GM19397 (cell line): ENCODE results near the gene VPS8.

Experiments used
- ATAC-seq: cut with Tn5 transposase; IDR thresholded peaks from one replicate; pipeline ENCODE4 v1.9.1; 2021; ENCODE audit warnings: mild to moderate bottlenecking, moderate library complexity; ENCODE audit not compliant: unreplicated experiment

Gene VPS8

GRCh38 chr3:185046603-185047002 is 234.6 kb downstream of the VPS8 start:
- no peak for ATAC-seq

GRCh38 chr3:185049710-185050109 is 237.7 kb downstream of the VPS8 start:
- ATAC-seq, result no peak

- no peak for ATAC-seq
Observed at GRCh38 chr3:185051801-185052200, 239.8 kb downstream of the VPS8 start.

DNA sequence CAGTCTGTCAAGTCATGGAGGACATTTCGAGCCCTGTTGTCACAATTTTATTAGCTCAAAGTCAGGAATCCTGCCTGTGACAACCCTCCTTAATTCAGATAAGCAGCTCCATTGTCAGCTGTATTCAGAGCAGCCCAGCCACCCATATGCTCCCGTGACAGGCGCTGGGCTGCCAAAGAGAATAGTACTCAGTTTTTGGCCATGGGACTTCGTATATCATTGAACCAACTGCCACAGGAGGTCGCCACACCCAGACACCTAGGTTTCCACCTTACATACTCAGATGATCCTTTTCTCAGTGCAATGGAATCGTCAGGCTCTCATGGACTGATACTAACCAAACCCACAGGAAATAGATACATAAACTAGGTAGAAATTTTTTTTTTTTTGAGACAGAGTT is 240.7 kb downstream of the VPS8 start:
- no peak for ATAC-seq

DNA sequence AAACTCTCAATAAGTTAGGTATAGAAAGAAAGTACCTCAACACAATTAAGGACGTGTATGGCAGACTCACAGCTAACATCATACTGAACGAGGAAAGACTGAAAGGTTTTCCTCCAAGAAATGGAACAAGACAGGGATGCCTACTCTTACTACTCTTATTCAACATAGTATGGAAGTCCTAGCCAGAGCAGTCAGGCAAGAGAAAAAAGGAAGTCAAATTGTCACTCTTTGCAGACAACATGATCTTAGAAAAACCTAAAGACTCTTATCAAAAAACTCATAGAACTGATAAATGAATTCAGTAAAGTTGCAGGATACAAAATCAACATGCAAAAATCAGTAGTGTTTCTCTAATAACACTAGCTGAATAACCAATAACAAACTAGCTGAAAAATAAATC is 244.9 kb downstream of the VPS8 start:
- ATAC-seq, result no peak

DNA sequence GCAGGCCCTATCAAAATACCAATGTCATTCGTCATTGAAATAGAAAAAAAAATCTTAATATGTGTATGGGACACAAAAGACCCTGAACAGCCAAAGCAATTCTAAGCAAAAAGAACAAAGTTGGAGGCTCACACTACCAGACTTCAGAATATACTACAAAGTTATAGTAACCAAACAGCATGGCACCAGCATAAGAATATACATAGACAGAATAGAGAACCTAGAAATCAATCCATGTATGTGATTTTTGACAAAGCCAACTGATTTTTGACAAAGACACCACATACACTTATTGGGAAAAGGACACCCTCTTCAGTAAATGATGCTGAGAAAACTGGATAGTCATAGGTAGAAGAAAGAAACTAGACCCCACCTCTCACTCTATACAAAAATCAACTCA is 245.9 kb downstream of the VPS8 start:
- ATAC-seq, result no peak

DNA sequence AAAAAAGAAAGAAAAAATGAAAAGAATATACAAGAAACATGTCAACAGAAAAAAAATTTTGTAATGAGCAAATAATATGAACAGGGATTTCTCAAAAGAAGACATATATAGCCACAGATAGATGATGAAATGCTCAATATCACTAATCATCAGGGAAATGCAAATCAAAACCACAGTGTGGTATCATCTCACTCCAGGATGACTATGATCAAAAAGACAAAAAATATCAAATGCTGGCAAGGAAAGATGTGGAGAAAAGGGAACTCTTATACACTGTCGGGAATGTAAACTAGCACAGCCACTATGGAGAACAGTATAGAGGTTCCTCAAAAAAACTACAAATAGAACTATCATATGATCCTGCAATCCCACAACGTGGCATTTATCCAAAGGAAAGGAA is 246.8 kb downstream of the VPS8 start:
- ATAC-seq, result no peak

DNA sequence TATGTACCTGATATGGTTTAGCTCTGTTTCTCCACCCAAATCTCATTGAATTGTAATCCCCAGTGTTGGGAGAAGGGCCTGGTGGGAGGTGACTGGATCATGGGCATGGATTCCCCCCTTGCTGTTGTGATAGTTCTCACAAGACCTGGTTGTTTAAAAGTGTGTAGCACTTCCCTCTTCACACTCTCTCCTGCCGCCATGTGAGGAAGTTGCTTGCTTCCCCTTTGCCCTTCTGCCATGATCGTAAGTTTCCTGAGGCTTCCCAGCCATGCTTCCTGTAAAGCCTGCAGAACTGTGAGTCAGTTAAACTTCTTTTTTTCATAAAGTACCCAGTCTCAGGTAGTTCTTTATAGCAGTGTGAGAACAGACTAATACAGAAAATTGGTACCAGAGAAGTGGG is 247.8 kb downstream of the VPS8 start:
- no peak for ATAC-seq

DNA sequence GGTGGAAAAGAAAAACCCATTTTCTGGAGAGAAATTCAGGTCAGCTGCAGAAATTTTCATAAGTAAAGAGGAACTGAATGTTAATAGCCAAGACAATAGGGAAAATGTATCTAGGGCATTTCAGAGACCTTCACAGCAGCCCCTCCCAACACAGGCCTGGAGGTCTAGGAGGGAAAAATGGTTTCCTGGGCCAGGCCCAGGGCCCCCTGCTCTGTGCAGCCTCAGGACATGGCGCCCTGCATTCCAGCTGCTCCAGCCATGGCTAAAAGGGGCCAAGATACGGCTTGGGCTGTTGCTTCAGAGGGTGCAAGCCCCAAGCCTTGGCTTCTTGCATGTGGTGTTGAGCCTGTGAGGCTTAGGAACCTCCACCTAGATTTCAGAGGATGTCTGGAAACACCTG is 248.7 kb downstream of the VPS8 start:
- ATAC-seq, result no peak

- ATAC-seq, result no peak
Observed at GRCh38 chr3:185062191-185062590, 250.2 kb downstream of the VPS8 start.

GRCh38 chr3:185063431-185063830 is 251.5 kb downstream of the VPS8 start:
- ATAC-seq, result no peak

DNA sequence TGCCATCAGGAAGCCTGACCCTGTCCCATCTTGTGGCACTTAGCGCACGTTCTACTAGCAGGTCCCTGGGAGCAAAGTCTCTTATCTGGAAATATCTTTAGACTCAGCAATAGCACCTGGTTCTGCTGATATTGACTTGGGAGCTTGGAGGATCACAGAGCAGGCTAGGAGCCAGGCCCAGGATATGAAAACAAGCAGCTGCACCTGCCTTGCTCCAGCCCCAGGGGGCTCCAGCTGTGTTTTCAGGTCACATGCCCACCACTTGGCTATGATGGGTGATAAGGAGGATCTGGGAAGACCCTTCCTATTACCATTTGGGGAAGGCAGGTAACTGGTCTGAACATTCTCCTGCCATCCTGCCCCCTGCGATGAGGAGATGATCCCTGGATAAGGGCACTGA is 253.1 kb downstream of the VPS8 start:
- ATAC-seq, result no peak

DNA sequence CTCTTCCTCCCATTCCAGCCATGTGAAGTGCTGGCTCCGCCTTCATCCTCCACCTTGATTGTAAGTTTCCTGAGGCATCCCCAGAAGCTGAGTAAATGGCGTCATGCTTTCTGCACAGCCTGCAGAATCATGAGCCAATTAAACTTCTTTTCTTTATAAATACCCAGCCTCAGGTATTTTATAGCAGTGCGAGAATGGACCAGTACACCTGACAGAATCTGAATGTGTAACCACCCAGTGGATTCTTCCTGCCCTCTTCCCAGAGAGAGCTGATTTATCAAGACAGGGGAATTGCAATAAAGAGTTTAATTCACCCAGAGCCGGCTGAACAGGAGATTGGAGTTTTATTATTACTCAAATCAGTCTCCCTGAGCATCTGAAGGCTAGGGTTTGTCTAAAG is 254.3 kb downstream of the VPS8 start:
- no peak for ATAC-seq

GRCh38 chr3:185067173-185067572 is 255.2 kb downstream of the VPS8 start:
- no peak for ATAC-seq

DNA sequence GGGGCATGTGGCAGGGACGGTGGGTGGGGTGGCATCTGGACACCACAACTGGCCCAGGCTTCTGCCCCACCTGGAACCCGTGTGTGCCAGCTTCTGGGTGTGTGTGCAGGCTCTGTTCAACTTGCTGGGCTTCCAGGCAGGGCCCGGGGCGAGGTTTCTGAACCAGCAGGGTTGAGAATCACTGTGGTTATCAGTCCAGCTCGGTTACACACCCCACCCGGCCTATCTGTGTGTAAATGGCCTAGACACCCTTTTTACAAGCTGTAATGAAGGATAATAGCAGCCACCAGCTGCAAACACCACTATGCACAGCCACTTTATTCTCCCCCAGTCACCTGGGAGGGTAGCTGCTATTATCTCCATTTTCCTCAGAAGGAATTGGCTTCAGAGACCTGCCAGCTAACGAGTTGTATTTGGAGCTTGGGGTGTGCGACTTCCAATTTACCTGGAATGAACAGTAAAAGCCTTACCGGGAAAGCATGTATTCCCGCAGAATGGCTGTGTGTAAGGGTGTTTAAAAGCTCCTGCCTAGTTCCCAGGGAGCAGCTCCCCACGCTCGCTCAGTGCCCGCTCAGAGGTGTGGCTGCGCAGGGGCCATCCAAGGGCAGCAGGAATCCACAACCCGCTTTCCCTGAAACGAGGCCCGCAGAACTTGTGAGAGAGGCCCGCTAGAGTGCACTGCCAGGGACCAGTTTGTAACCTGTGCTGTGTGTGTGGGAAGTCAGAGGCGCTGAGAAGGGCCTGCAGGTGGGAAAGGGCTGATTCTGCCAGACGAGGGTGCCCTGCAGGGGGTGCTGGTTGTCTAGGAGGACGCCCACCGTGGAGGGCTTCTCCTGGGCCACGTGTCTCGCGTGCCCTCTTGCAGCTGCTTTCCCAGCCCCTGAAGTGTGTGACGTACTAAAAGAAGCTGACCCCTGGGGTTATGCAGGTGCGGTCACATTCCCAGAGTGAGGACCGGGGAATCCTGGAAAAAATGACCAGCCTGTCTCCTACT is 257.4 kb downstream of the VPS8 start:
- no peak for ATAC-seq

DNA sequence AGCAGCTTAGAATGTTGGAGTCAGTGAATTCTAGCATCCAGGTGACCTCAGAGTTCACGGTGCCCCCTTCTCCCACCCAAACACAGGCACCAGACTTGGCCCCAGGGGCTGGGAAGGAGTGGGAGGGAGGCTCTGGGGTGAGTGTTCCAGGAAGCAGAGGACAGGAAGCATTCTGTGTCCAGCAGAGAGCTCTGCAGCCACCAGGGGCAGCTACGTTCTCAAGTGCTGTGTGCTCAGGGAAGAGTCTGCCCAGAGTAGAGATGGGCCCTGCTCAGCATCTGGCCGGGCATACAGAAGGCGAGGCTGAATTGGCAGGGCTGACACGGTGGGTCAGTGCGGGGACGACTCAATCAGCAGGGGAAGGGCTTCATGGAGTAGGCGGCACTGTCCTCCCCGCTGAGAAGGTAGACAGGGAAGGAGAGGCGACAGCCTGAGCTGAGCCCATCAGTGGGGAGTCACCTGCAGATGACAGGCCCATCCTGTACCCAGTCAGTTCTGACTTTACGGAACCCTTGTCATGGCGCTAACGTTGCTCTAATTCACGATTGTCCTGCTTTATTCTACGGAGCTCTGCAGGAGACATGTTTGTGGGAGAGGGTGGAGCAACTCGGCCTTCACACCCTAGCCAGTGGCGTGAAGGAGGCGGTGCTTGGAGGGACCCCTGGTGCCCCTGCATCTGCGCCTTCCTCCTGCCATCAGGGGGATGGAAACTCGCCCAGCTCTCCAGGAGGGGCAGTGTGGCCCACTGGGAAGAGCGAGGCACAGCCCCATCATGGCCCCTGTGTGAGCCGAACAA is 258.7 kb downstream of the VPS8 start:
- ATAC-seq, result no peak

GRCh38 chr3:185071287-185071800 is 259.4 kb downstream of the VPS8 start:
- no peak for ATAC-seq

- no peak for ATAC-seq
Observed at GRCh38 chr3:185075547-185075946, 263.6 kb downstream of the VPS8 start.

DNA sequence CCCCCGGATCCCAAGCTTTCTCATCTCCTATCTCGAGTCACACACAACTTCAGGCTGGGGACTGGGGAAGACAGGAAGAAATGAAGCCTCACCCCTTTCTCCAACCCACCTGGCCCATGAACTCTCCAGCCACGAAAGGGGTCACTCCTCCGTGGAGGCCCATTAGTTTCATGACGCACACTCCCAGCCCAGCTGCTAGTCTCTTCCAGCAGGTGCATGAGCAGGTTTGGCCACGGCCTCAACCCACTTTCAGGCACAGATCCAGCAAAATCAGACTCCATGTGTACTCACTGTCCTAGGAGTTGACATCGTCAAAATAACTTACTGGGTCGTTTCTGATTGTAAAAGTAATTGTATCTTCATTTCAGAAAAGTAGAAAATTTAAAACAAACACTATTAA is 264.3 kb downstream of the VPS8 start:
- ATAC-seq, result no peak

GRCh38 chr3:185079625-185080024 is 267.7 kb downstream of the VPS8 start:
- ATAC-seq, result no peak

DNA sequence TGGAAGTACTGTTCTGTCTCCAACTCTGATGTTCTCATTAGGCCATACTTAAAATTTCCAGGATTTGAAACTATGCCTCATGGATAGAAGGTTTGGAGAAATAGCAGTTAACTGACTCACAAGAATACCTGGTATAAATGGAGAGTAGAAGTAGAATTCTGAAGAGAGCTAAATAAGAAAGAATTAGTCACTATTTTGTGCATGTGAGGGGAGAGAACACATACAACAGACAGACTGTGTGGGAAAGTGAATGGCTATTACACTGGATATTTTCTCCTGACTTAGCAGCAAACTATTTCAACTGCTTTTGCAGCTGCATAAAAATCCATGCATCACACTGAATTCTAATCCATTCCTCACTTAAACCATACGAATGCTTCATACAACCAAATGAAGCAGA is 269.6 kb downstream of the VPS8 start:
- no peak for ATAC-seq

DNA sequence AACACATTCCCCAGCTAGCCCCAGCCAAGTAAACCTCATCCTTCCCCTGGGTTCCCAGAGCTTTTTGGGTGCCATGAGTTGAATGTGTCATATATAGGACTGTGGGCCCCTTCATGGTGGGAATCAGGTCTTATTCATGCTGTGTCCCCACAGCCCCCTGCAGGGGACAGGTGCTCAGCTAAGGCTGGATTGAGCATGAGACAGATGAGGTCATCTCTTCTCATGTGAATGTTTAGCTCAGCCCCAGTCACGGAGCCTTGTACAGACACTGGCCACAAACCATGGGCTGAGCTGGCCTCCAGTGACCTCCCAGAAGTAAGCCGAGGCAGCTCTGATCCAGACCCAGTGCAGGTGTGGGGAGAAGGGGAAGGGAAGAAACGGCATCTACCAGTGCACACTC is 270.2 kb downstream of the VPS8 start:
- no peak for ATAC-seq
